ENCODE results near the gene ATG4B.
A peak's percentile ranks its signal among the peaks of the same experiment; 100 is the strongest.
"Not testable (repeated sequence)": the region's sequence is repeated elsewhere in the genome, so short reads cannot be mapped to it uniquely, and the experiment has no call there.

ATG4B gene

DNA sequence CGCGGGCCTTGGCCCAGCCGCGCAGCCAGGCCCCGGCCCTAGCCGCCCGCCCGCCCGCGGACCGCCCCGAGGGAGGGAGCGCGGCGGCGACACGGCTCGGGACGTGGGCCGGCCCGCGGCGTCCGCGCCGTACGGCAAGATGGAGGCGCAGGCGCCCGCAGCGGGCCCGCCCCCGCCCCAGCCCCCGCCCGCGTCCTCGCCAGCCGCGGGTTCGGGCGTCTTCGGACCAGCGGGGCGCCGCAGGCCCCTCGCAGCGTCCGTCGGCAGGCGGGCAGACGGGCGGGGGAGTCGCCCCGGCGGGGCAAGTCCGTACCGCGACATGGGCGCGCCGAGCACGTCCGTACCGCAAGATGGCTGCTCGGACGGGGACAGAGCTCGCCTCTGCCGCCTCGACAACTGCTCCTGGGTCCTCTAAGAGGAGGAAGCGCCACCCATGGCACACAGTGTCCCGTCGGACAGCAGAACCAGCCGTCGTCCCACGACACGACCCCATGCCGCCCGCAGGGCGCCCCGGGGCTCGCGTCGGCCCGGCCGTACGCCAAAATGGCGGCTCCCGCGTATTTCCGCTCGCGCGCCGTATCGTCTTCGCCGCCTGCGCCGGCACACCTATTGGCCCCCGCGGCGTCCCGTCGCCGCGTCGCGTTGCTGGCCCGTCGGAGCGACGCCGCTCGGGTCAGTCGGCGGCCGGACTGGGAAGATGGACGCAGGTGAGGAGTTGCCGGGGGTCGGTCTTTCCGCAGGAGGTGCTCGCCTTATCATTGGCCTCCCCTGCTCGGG lies at the start of gene ATG4B, which contains the start of gene THAP4:
Gene ATG4B (plus strand): TSS at position 676 of the 777 bp plus-strand sequence. CDS start 22 bp downstream, at position 698.
Gene THAP4 (minus strand): TSS at position 141 of the 777 bp plus-strand sequence. CDS start 141 bp downstream, outside the sequence.
- peak; percentile 81 for DNase-seq (ENCODE audit: low read depth)
- TF ChIP-seq CTCF (conservative IDR thresholded peaks at IDR 0.05; ENCODE audit: control insufficient read depth, insufficient read depth, low read depth, low read length): no peak
- peak within 1 kb of the TSS; percentile 76 for H3K4me3 ChIP-seq (ENCODE audit: control insufficient read depth, low read depth, low read length)

- DNase-seq (ENCODE audit: low read depth); H3K4me3 ChIP-seq (ENCODE audit: control insufficient read depth, low read depth, low read length): not testable (repeated sequence)
These were observed 47.6 kb upstream of the ATG4B start for GRCh38 chr2:241589863-241590262.

DNA sequence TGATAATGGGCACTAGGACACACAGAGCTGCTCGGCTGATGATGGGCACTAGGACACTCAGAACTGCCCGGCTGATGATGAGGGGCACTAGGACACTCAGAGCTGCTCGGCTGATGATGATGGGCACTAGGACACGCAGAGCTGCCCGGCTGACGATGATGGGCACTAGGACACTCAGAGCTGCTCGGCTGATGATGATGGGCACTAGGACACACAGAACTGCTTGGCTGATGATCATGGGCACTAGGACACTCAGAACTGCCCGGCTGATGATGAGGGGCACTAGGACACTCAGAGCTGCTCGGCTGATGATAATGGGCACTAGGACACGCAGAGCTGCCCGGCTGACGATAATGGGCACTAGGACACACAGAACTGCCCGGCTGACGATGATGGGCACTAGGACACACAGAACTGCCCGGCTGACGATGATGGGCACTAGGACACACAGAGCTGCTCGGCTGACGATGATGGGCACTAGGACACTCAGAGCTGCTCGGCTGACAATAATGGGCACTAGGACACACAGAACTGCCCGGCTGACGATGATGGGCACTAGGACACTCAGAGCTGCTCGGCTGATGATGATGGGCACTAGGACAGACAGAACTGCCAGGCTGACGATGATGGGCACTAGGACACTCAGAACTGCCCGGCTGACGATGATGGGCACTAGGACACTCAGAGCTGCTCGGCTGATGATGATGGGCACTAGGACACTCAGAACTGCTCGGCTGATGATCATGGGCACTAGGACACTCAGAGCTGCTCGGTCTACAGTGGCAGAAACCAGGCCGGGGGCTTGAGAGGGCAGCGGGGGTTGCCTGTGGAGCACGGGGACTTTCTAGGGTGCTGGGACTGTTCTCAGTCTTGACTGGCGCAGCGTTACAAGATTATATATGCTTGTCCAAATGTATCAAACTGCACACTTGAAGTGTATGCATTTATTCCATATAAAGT lies 46.7 kb upstream of the ATG4B start:
- not testable (repeated sequence) for DNase-seq (ENCODE audit: low read depth); H3K4me3 ChIP-seq (ENCODE audit: control insufficient read depth, low read depth, low read length)

DNA sequence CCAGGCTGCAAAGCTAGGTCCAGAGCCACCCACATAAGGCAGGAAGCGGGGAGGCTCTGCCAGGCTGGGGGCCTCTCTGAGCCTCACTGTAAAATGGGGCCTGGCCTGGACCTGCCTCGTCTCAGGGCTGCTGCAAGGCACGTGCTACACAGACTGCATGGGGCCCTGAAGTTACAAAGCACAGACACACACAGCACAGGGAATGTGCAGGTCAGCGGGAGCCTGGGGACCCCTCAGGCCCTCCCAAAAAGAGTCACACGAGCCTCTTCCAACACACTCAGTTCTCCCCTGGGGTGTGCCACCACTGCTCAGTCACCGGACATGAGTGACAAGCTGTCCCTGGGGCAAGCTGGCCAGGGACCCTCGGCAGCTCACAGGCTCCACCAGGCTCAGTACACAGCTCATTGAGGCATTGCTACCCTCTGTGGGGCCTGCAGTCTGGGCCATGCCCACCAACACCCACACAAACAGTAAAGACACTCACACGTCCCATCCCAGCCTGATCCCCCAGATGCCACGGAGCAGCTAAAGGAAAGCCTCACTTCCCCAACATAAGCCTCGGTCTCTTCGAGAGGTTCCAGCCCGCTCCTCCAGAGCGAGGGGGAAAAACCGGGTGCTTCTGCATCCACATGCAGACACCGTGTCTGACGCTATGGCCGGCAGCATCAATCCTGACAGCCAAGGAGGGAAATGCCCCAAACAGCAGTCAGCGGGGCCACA lies 45.2 kb upstream of the ATG4B start:
- H3K4me3 ChIP-seq (ENCODE audit: control insufficient read depth, low read depth, low read length): no peak overlapping the region

GRCh38 chr2:241593271-241593670 lies 44.2 kb upstream of the ATG4B start:
- no peak for TF ChIP-seq CTCF (conservative IDR thresholded peaks at IDR 0.05; ENCODE audit: control insufficient read depth, insufficient read depth, low read depth, low read length)
- no peak for DNase-seq (ENCODE audit: low read depth)
- H3K4me3 ChIP-seq (ENCODE audit: control insufficient read depth, low read depth, low read length): no peak overlapping the region

More for the DNA sequence above, 45.2 kb upstream of the ATG4B start:
- DNase-seq (ENCODE audit: low read depth): no peak
- TF ChIP-seq CTCF (conservative IDR thresholded peaks at IDR 0.05; ENCODE audit: control insufficient read depth, insufficient read depth, low read depth, low read length): no peak

- no peak overlapping the region for H3K4me3 ChIP-seq (ENCODE audit: control insufficient read depth, low read depth, low read length)
- DNase-seq (ENCODE audit: low read depth): no peak
- TF ChIP-seq CTCF (conservative IDR thresholded peaks at IDR 0.05; ENCODE audit: control insufficient read depth, insufficient read depth, low read depth, low read length): peak; percentile 18
These were observed 41.8 kb upstream of the ATG4B start for GRCh38 chr2:241595600-241596140.

- DNase-seq (ENCODE audit: low read depth): no peak
- H3K4me3 ChIP-seq (ENCODE audit: control insufficient read depth, low read depth, low read length): no peak overlapping the region
- TF ChIP-seq CTCF (conservative IDR thresholded peaks at IDR 0.05; ENCODE audit: control insufficient read depth, insufficient read depth, low read depth, low read length): no peak
These were observed 39.9 kb upstream of the ATG4B start for GRCh38 chr2:241597561-241597960.
